ENCODE data around the gene HMGN1.
A peak's percentile ranks its signal among the peaks of the same experiment; 100 is the strongest.

Gene HMGN1

GRCh38 chr21:39381009-39381408 lies 32.1 kb upstream of the HMGN1 start:
- Histone ChIP-seq H3K4me1 (ENCODE audit: insufficient read depth, low read length, poor library complexity, severe bottlenecking) (peaks cover 19% of the 10 kb centered on the region), H3K36me3 (ENCODE audit: insufficient read depth, low read length) (no peaks in the 10 kb centered on the region), H3K79me2 (ENCODE audit: insufficient read depth, low read length) (peaks cover 14% of the 10 kb centered on the region; the same call in 1 of the 2 replicates), H3K9me3 (ENCODE audit: insufficient read depth, low read depth, low read length) (no peaks in the 10 kb centered on the region), H3K4me2 (ENCODE audit: low read depth, low read length, poor library complexity, severe bottlenecking) (peak overlapping the region; percentile 91), H3K9ac (ENCODE audit: low read depth, low read length, poor library complexity, severe bottlenecking) (peak overlapping the region; percentile 77), H3K27me3 (ENCODE audit: insufficient read depth, low read length, poor library complexity, severe bottlenecking) (no peaks in the 10 kb centered on the region), H3K4me3 (ENCODE audit: low read length, poor library complexity, severe bottlenecking) (peak overlapping the region; percentile 91), H3K9me2 (replicated peaks; ENCODE audit: low read depth, low read length) (no peaks in the 10 kb centered on the region), H4K20me1 (ENCODE audit: insufficient read depth, low read length, poor library complexity, severe bottlenecking) (no peaks in the 10 kb centered on the region), H2AFZ (ENCODE audit: low read length) (no peak overlapping the region), H3F3A (ENCODE audit: low read depth) (no peaks in the 10 kb centered on the region)
- TF ChIP-seq EZH2phosphoT487 (IDR thresholded peaks at IDR 0.05; ENCODE audit: borderline replicate concordance) = no peak
- TF ChIP-seq, protein P1, sequence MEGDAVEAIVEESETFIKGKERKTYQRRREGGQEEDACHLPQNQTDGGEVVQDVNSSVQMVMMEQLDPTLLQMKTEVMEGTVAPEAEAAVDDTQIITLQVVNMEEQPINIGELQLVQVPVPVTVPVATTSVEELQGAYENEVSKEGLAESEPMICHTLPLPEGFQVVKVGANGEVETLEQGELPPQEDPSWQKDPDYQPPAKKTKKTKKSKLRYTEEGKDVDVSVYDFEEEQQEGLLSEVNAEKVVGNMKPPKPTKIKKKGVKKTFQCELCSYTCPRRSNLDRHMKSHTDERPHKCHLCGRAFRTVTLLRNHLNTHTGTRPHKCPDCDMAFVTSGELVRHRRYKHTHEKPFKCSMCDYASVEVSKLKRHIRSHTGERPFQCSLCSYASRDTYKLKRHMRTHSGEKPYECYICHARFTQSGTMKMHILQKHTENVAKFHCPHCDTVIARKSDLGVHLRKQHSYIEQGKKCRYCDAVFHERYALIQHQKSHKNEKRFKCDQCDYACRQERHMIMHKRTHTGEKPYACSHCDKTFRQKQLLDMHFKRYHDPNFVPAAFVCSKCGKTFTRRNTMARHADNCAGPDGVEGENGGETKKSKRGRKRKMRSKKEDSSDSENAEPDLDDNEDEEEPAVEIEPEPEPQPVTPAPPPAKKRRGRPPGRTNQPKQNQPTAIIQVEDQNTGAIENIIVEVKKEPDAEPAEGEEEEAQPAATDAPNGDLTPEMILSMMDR (conservative IDR thresholded peaks at IDR 0.05; ENCODE audit: low read length) = no peak

- peak overlapping the region; percentile 91 for H3K4me2 ChIP-seq (ENCODE audit: low read depth, low read length, poor library complexity, severe bottlenecking)
- peaks cover 19% of the 10 kb centered on the region for H3K4me1 ChIP-seq (ENCODE audit: insufficient read depth, low read length, poor library complexity, severe bottlenecking)
- H4K20me1 ChIP-seq (ENCODE audit: insufficient read depth, low read length, poor library complexity, severe bottlenecking) = no peaks in the 10 kb centered on the region
- peaks cover 14% of the 10 kb centered on the region; the same call in 1 of the 2 replicates for H3K79me2 ChIP-seq (ENCODE audit: insufficient read depth, low read length)
- H3K9me3 ChIP-seq (ENCODE audit: insufficient read depth, low read depth, low read length) = no peaks in the 10 kb centered on the region
- no peaks in the 10 kb centered on the region for H3K27me3 ChIP-seq (ENCODE audit: insufficient read depth, low read length, poor library complexity, severe bottlenecking)
- H3K36me3 ChIP-seq (ENCODE audit: insufficient read depth, low read length) = no peaks in the 10 kb centered on the region
- no peaks in the 10 kb centered on the region for H3K9me2 ChIP-seq (replicated peaks; ENCODE audit: low read depth, low read length)
- peak overlapping the region; percentile 91 for H3K4me3 ChIP-seq (ENCODE audit: low read length, poor library complexity, severe bottlenecking)
- peak overlapping the region; percentile 80 for H2AFZ ChIP-seq (ENCODE audit: low read length)
- H3F3A ChIP-seq (ENCODE audit: low read depth) = no peaks in the 10 kb centered on the region
- no peak for TF ChIP-seq EZH2phosphoT487 (IDR thresholded peaks at IDR 0.05; ENCODE audit: borderline replicate concordance)
- TF ChIP-seq, protein P1 (conservative IDR thresholded peaks at IDR 0.05; ENCODE audit: low read length) = no peak
- peak overlapping the region; percentile 77 for H3K9ac ChIP-seq (ENCODE audit: low read depth, low read length, poor library complexity, severe bottlenecking)
Observed at GRCh38 chr21:39379986-39380891, 31.4 kb upstream of the HMGN1 start.

- H3K79me2 ChIP-seq (ENCODE audit: insufficient read depth, low read length) = peaks cover 13% of the 10 kb centered on the region; the same call in 1 of the 2 replicates
- no peak overlapping the region for H3K4me2 ChIP-seq (ENCODE audit: low read depth, low read length, poor library complexity, severe bottlenecking)
Observed at GRCh38 chr21:39377444-39378050, 28.7 kb upstream of the HMGN1 start.

More at GRCh38 chr21:39377444-39378050, 28.7 kb upstream of the HMGN1 start:
- Histone ChIP-seq H3F3A (ENCODE audit: low read depth) (no peaks in the 10 kb centered on the region), H2AFZ (ENCODE audit: low read length) (peak overlapping the region; percentile 65; the same call in 1 of the 2 replicates), H3K27me3 (ENCODE audit: insufficient read depth, low read length, poor library complexity, severe bottlenecking) (no peaks in the 10 kb centered on the region), H3K36me3 (ENCODE audit: insufficient read depth, low read length) (no peaks in the 10 kb centered on the region), H3K9ac (ENCODE audit: low read depth, low read length, poor library complexity, severe bottlenecking) (no peak overlapping the region), H3K4me1 (ENCODE audit: insufficient read depth, low read length, poor library complexity, severe bottlenecking) (peaks cover 12% of the 10 kb centered on the region), H3K9me3 (ENCODE audit: insufficient read depth, low read depth, low read length) (no peaks in the 10 kb centered on the region), H4K20me1 (ENCODE audit: insufficient read depth, low read length, poor library complexity, severe bottlenecking) (no peaks in the 10 kb centered on the region), H3K9me2 (replicated peaks; ENCODE audit: low read depth, low read length) (no peaks in the 10 kb centered on the region), H3K4me3 (ENCODE audit: low read length, poor library complexity, severe bottlenecking) (no peak overlapping the region)
- TF ChIP-seq, protein P1 (conservative IDR thresholded peaks at IDR 0.05; ENCODE audit: low read length) = no peak
- TF ChIP-seq EZH2phosphoT487 (IDR thresholded peaks at IDR 0.05; ENCODE audit: borderline replicate concordance) = no peak

Measured in Loucy (cell line).